Endodermal cell (in vitro differentiated cells): ENCODE results near the gene BMPR1B. TPM values are rescaled to one million over a fixed set of nuclear protein-coding genes. Genes with fewer than 3 reads are reported as not detected.

Source experiments
- DNase-seq: peaks from one replicate; pipeline ENCODE4 v3.0.0-alpha.2; 2017
- H3K27ac ChIP-seq: 2 replicates; pipeline ENCODE4 v1.5.1; 2013; ENCODE audit warnings: mild to moderate bottlenecking, low read depth, low read length, moderate library complexity
- H3K27me3 ChIP-seq: 2 replicates; pipeline ENCODE4 v1.6.1; 2013; ENCODE audit warnings: mild to moderate bottlenecking, low read length, moderate library complexity; ENCODE audit not compliant: insufficient read depth, control insufficient read depth, poor library complexity, severe bottlenecking
- H3K36me3 ChIP-seq: 2 replicates; pipeline ENCODE4 v1.7.0; 2013; ENCODE audit warnings: mild to moderate bottlenecking, low read length, moderate library complexity; ENCODE audit not compliant: control insufficient read depth, insufficient read depth
- H3K4me1 ChIP-seq: one replicate; pipeline ENCODE4 v1.7.0; 2013; ENCODE audit warnings: low read length; ENCODE audit not compliant: control insufficient read depth, insufficient read depth
- H3K4me3 ChIP-seq: 2 replicates; pipeline ENCODE4 v1.5.1; 2013; ENCODE audit warnings: mild to moderate bottlenecking, low read length, moderate library complexity
- H3K9ac ChIP-seq: 2 replicates; pipeline ENCODE4 v1.6.1; 2013; ENCODE audit warnings: mild to moderate bottlenecking, low read length, moderate library complexity; ENCODE audit not compliant: poor library complexity, severe bottlenecking; ENCODE audit errors: extremely low read depth
- H3K9me3 ChIP-seq: 2 replicates; pipeline ENCODE4 v1.6.1; 2013; ENCODE audit warnings: mild to moderate bottlenecking, low read length, moderate library complexity; ENCODE audit not compliant: control insufficient read depth
- H3K27ac Mint-ChIP-seq: 2 replicates; pipeline ENCODE4 v1.8.0; 2020; ENCODE audit warnings: mixed read lengths
- H3K27me3 Mint-ChIP-seq: 2 replicates; pipeline ENCODE4 v1.8.0; 2021; ENCODE audit warnings: mild to moderate bottlenecking, mixed read lengths; ENCODE audit not compliant: insufficient read depth
- H3K36me3 Mint-ChIP-seq: 2 replicates; pipeline ENCODE4 v1.8.0; 2020; ENCODE audit warnings: low read depth, mixed read lengths
- H3K4me1 Mint-ChIP-seq: 2 replicates; pipeline ENCODE4 v1.8.0; 2020; ENCODE audit warnings: mixed read lengths
- H3K4me3 Mint-ChIP-seq: 2 replicates; pipeline ENCODE4 v1.8.0; 2020; ENCODE audit warnings: mild to moderate bottlenecking, moderate library complexity, mixed read lengths
- H3K9me3 Mint-ChIP-seq: 2 replicates; pipeline ENCODE4 v1.8.0; 2020; ENCODE audit warnings: mild to moderate bottlenecking, mixed read lengths
- CTCF ChIP-seq: fragments of 200-600 bp; sonication (generic); conservative IDR thresholded peaks from 2 replicates; pipeline ENCODE4 v1.5.0; 2021; ENCODE audit warnings: antibody characterized with exemption, mild to moderate bottlenecking
- WGBS, 2 experiments: methylation state at CpG; one replicate each; pipeline versions ENCODE4 v1.1.5 to v1.1.7; 2013; ENCODE audit warnings: missing lambda C conversion rate in 2 of 2, mixed read lengths in 1 of 2; ENCODE audit not compliant: insufficient coverage in 1 of 2, insufficient read length in 1 of 2; 5-methylcytosine and 5-hydroxymethylcytosine counted together
- total RNA-seq, 2 donors: library from RNA; stranded (reverse); fragmentation: NEBNext Ultra II Directional in 1 of 2; extraction: Animal tissue kit (Norgen Biotek cat#: 25700) in 1 of 2; gene quantifications; 2 replicates in 1 of 2; 3 replicates in 1 of 2; pipeline ENCODE4 v1.2.1, GENCODE V29; 2021

Gene BMPR1B
- total RNA-seq, 2 donors from 2014 or later: 2.8 to 3.6 TPM

- H3K4me1 ChIP-seq: no peaks in the 10 kb centered on the region
- no peaks in the 10 kb centered on the region for H3K9me3 ChIP-seq
- peaks cover 19% of the 10 kb centered on the region for H3K4me1 Mint-ChIP-seq
- H3K9ac ChIP-seq: no peak overlapping the region
- WGBS, 2 experiments: 86% methylated on average over 1 of the region's 1 CpG; no CpG with 5 or more reads in 1 of the 2 experiments
- H3K36me3 ChIP-seq: no peaks in the 10 kb centered on the region
- no peaks in the 10 kb centered on the region for H3K36me3 Mint-ChIP-seq
- DNase-seq: no peak
- no peaks in the 10 kb centered on the region for H3K27me3 Mint-ChIP-seq
- no peak overlapping the region for H3K4me3 Mint-ChIP-seq
- no peaks in the 10 kb centered on the region for H3K27me3 ChIP-seq
- no peak for TF ChIP-seq CTCF
- no peak overlapping the region for H3K4me3 ChIP-seq
- no peak overlapping the region for H3K27ac ChIP-seq
- H3K27ac Mint-ChIP-seq: no peak overlapping the region
- H3K9me3 Mint-ChIP-seq: no peaks in the 10 kb centered on the region
Measured at GRCh38 chr4:95073646-95074045, 315.9 kb downstream of the BMPR1B start.

GRCh38 chr4:95077864-95078263 is 320.1 kb downstream of the BMPR1B start:
- Histone ChIP-seq H3K4me1 (no peaks in the 10 kb centered on the region), H3K27me3 (no peaks in the 10 kb centered on the region), H3K9me3 (no peaks in the 10 kb centered on the region), H3K9ac (no peak overlapping the region), H3K27ac (no peak overlapping the region), H3K4me3 (no peak overlapping the region), H3K36me3 (no peaks in the 10 kb centered on the region)
- no peak for TF ChIP-seq CTCF
- H3K36me3 Mint-ChIP-seq: no peaks in the 10 kb centered on the region
- H3K4me1 Mint-ChIP-seq: peaks cover 22% of the 10 kb centered on the region
- DNase-seq: no peak
- 90% methylated on average over 1 of the region's 1 CpG; no CpG with 5 or more reads in 1 of the 2 experiments for WGBS, 2 experiments
- H3K4me3 Mint-ChIP-seq: no peak overlapping the region
- H3K9me3 Mint-ChIP-seq: no peaks in the 10 kb centered on the region
- H3K27ac Mint-ChIP-seq: no peak overlapping the region
- H3K27me3 Mint-ChIP-seq: no peaks in the 10 kb centered on the region

GRCh38 chr4:95080969-95081368 is 323.2 kb downstream of the BMPR1B start:
- Histone ChIP-seq H3K36me3 (no peaks in the 10 kb centered on the region), H3K9ac (no peak overlapping the region), H3K27ac (no peak overlapping the region), H3K4me1 (peaks cover 6% of the 10 kb centered on the region), H3K9me3 (no peaks in the 10 kb centered on the region), H3K4me3 (no peak overlapping the region), H3K27me3 (no peaks in the 10 kb centered on the region)
- H3K27ac Mint-ChIP-seq: no peak overlapping the region
- H3K27me3 Mint-ChIP-seq: no peaks in the 10 kb centered on the region
- no peaks in the 10 kb centered on the region for H3K9me3 Mint-ChIP-seq
- H3K4me3 Mint-ChIP-seq: no peak overlapping the region
- DNase-seq: no peak
- no peaks in the 10 kb centered on the region for H3K36me3 Mint-ChIP-seq
- TF ChIP-seq CTCF: peak; percentile 36
- H3K4me1 Mint-ChIP-seq: peaks cover 15% of the 10 kb centered on the region
- 84 to 94% methylated on average over 3 of the region's 3 CpGs for WGBS, 2 experiments
